ENCODE data around the gene CEP112. TPM values are rescaled to one million over a fixed set of nuclear protein-coding genes. Genes with fewer than 3 reads are reported as not detected.

Gene CEP112
- total and polyA plus RNA-seq, 4 donors: 1.1 to 4.9 (median 1.4) TPM

DNA sequence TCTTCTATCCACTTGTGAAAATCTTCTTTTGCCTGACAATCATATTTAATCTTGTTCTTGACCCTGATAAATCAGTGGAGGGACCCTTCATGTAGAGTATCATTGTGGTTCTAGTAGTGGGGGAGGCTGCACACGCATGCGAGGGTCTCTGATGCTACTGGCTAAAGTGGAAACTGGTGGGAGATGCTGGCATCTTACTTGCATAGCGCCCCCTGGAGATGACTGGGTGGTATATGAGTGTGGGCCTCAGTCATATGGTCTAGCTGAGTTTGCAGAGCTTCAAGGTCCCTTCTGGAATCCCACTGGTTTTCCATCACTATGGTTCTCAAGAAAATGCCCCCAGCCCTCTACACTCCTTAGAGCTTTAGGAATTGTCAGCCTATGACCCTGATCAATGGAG is 394.1 kb downstream of the CEP112 start:
- Histone ChIP-seq H3K4me3 (ENCODE audit: low read depth in 1 of 3, low read length in 3 of 3) (no peak overlapping the region), H3K9me3 (ENCODE audit: control insufficient read depth in 4 of 4, low read length in 3 of 4) (peaks cover 0 to 3% (median 2%) of the 10 kb centered on the region in 4 donors), H3K36me3 (ENCODE audit: control insufficient read depth in 4 of 4, insufficient read depth in 3 of 4, low read depth in 1 of 4, low read length in 3 of 4) (no peaks in the 10 kb centered on the region), H3K27me3 (ENCODE audit: control insufficient read depth in 4 of 4, insufficient read depth in 4 of 4, low read length in 3 of 4) (no peaks in the 10 kb centered on the region), H3K9ac (ENCODE audit: low read depth in 1 of 2, low read length in 2 of 2) (no peak overlapping the region), H3K4me1 (ENCODE audit: control insufficient read depth in 4 of 4, insufficient read depth in 4 of 4, low read length in 3 of 4) (no peaks in the 10 kb centered on the region), H3K27ac (ENCODE audit: low read depth in 1 of 2, low read length in 2 of 2) (no peak overlapping the region)
- TF ChIP-seq RAD21 (IDR thresholded peaks at IDR 0.05) (no peak), GABPA (IDR thresholded peaks at IDR 0.05 in 1 of 2, conservative IDR thresholded peaks at IDR 0.05 in 1 of 2) (no peak)
- 56% methylated on average over 3 of the region's 3 CpGs for WGBS
- DNase-seq (ENCODE audit: low spot score): no peak

DNA sequence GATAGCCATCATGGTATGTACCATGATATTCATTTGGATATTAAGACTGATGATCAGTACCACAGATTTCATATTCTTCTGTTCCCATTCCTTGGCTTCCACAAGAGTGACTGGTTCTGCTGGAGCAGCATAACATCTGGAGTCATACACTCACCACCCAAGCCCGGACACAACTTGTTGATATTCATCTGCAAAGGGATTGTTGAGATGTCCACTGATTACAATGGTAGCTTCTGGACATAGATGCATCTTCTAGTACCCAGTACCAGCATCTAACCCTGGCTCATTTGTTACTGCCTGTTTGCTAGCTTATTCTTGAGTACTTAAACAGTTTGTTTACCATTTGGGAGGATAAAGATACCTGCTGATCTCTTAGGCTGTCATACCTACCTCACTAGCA is 394.8 kb downstream of the CEP112 start:
- H3K9ac ChIP-seq (ENCODE audit: low read depth in 1 of 2, low read length in 2 of 2): no peak overlapping the region
- no peaks in the 10 kb centered on the region for H3K36me3 ChIP-seq (ENCODE audit: control insufficient read depth in 4 of 4, insufficient read depth in 3 of 4, low read depth in 1 of 4, low read length in 3 of 4)
- WGBS: 96% methylated on average over 1 of the region's 1 CpG
- no peak overlapping the region for H3K27ac ChIP-seq (ENCODE audit: low read depth in 1 of 2, low read length in 2 of 2)
- no peak for TF ChIP-seq EGR1 (IDR thresholded peaks at IDR 0.05; ENCODE audit: low read depth in 2 of 2)
- TF ChIP-seq YY1 (IDR thresholded peaks at IDR 0.05): no peak
- TF ChIP-seq GABPA (IDR thresholded peaks at IDR 0.05 in 1 of 2, conservative IDR thresholded peaks at IDR 0.05 in 1 of 2): no peak
- no peak for TF ChIP-seq JUND (IDR thresholded peaks at IDR 0.05)
- TF ChIP-seq, protein P1, sequence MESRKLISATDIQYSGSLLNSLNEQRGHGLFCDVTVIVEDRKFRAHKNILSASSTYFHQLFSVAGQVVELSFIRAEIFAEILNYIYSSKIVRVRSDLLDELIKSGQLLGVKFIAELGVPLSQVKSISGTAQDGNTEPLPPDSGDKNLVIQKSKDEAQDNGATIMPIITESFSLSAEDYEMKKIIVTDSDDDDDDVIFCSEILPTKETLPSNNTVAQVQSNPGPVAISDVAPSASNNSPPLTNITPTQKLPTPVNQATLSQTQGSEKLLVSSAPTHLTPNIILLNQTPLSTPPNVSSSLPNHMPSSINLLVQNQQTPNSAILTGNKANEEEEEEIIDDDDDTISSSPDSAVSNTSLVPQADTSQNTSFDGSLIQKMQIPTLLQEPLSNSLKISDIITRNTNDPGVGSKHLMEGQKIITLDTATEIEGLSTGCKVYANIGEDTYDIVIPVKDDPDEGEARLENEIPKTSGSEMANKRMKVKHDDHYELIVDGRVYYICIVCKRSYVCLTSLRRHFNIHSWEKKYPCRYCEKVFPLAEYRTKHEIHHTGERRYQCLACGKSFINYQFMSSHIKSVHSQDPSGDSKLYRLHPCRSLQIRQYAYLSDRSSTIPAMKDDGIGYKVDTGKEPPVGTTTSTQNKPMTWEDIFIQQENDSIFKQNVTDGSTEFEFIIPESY (IDR thresholded peaks at IDR 0.05): no peak
- no peak for TF ChIP-seq RAD21 (IDR thresholded peaks at IDR 0.05)
- TF ChIP-seq FOXA2 (IDR thresholded peaks at IDR 0.05): no peak
- no peak for TF ChIP-seq SP1 (IDR thresholded peaks at IDR 0.05)
- no peak for TF ChIP-seq HNF4G (IDR thresholded peaks at IDR 0.05)
- no peak for TF ChIP-seq RXRA (IDR thresholded peaks at IDR 0.05)
- TF ChIP-seq, protein P2, sequence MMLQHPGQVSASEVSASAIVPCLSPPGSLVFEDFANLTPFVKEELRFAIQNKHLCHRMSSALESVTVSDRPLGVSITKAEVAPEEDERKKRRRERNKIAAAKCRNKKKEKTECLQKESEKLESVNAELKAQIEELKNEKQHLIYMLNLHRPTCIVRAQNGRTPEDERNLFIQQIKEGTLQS (IDR thresholded peaks at IDR 0.05): no peak
- TF ChIP-seq FOXA1 (IDR thresholded peaks at IDR 0.05): no peak
- TF ChIP-seq, protein P3, sequence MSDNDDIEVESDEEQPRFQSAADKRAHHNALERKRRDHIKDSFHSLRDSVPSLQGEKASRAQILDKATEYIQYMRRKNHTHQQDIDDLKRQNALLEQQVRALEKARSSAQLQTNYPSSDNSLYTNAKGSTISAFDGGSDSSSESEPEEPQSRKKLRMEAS (IDR thresholded peaks at IDR 0.05): no peak
- TF ChIP-seq HNF4A (conservative IDR thresholded peaks at IDR 0.05): no peak
- no peak for TF ChIP-seq TAF1 (conservative IDR thresholded peaks at IDR 0.05)
- TF ChIP-seq, protein P4, sequence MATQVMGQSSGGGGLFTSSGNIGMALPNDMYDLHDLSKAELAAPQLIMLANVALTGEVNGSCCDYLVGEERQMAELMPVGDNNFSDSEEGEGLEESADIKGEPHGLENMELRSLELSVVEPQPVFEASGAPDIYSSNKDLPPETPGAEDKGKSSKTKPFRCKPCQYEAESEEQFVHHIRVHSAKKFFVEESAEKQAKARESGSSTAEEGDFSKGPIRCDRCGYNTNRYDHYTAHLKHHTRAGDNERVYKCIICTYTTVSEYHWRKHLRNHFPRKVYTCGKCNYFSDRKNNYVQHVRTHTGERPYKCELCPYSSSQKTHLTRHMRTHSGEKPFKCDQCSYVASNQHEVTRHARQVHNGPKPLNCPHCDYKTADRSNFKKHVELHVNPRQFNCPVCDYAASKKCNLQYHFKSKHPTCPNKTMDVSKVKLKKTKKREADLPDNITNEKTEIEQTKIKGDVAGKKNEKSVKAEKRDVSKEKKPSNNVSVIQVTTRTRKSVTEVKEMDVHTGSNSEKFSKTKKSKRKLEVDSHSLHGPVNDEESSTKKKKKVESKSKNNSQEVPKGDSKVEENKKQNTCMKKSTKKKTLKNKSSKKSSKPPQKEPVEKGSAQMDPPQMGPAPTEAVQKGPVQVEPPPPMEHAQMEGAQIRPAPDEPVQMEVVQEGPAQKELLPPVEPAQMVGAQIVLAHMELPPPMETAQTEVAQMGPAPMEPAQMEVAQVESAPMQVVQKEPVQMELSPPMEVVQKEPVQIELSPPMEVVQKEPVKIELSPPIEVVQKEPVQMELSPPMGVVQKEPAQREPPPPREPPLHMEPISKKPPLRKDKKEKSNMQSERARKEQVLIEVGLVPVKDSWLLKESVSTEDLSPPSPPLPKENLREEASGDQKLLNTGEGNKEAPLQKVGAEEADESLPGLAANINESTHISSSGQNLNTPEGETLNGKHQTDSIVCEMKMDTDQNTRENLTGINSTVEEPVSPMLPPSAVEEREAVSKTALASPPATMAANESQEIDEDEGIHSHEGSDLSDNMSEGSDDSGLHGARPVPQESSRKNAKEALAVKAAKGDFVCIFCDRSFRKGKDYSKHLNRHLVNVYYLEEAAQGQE (IDR thresholded peaks at IDR 0.05): no peak
- no peak for TF ChIP-seq NR2F2 (IDR thresholded peaks at IDR 0.05)
- H3K4me3 ChIP-seq (ENCODE audit: low read depth in 1 of 3, low read length in 3 of 3): no peak overlapping the region
- H3K27me3 ChIP-seq (ENCODE audit: control insufficient read depth in 4 of 4, insufficient read depth in 4 of 4, low read length in 3 of 4): no peaks in the 10 kb centered on the region
- H3K4me1 ChIP-seq (ENCODE audit: control insufficient read depth in 4 of 4, insufficient read depth in 4 of 4, low read length in 3 of 4): no peaks in the 10 kb centered on the region
- H3K9me3 ChIP-seq (ENCODE audit: control insufficient read depth in 4 of 4, low read length in 3 of 4): peaks cover 0 to 2% (median 2%) of the 10 kb centered on the region in 4 donors
- DNase-seq (ENCODE audit: low spot score): no peak

Data from liver (tissue), 9 donors.